Measurements from ENCODE around the gene RRBP1. TPM values are rescaled to one million over a fixed set of nuclear protein-coding genes. Genes with fewer than 3 reads are reported as not detected.

Gene RRBP1
- total RNA-seq, 1 donor, result 122 TPM

- Histone ChIP-seq H3K4me1 (ENCODE audit: insufficient read depth, low read length) (peaks cover 33% of the 10 kb centered on the region), H3K27ac (ENCODE audit: low read depth, low read length) (peak overlapping the region; percentile 76), H3K9me3 (ENCODE audit: low read depth, low read length) (no peaks in the 10 kb centered on the region), H3K27me3 (ENCODE audit: insufficient read depth, low read length) (no peaks in the 10 kb centered on the region), H3K79me2 (ENCODE audit: insufficient read depth, low read length) (peaks cover 77% of the 10 kb centered on the region), H3K4me3 (ENCODE audit: insufficient read depth, low read length) (peak overlapping the region; percentile 91), H3K36me3 (ENCODE audit: insufficient read depth, low read length) (peaks cover 19% of the 10 kb centered on the region), H4K20me1 (ENCODE audit: insufficient read depth, low read length) (peaks cover 64% of the 10 kb centered on the region), H3K4me2 (ENCODE audit: insufficient read depth, low read length) (peak overlapping the region; percentile 90), H2AFZ (ENCODE audit: low read length) (no peak overlapping the region)
- DNase-seq (ENCODE audit: insufficient read length, low spot score, missing footprints), result no peak
- no peak for TF ChIP-seq CTCF (IDR thresholded peaks at IDR 0.05; ENCODE audit: extremely low read depth, low read depth, low read length)
Observed at GRCh38 chr20:17572034-17572638, 109.9 kb downstream of the RRBP1 start.

GRCh38 chr20:17571153-17571527 is 110.9 kb downstream of the RRBP1 start:
- H3K4me2 ChIP-seq (ENCODE audit: insufficient read depth, low read length), result peak overlapping the region; percentile 90
- no peaks in the 10 kb centered on the region for H3K27me3 ChIP-seq (ENCODE audit: insufficient read depth, low read length)
- peaks cover 15% of the 10 kb centered on the region for H3K36me3 ChIP-seq (ENCODE audit: insufficient read depth, low read length)
- no peaks in the 10 kb centered on the region for H3K9me3 ChIP-seq (ENCODE audit: low read depth, low read length)
- peaks cover 33% of the 10 kb centered on the region for H3K4me1 ChIP-seq (ENCODE audit: insufficient read depth, low read length)
- peak overlapping the region; percentile 91 for H3K4me3 ChIP-seq (ENCODE audit: insufficient read depth, low read length)
- H3K79me2 ChIP-seq (ENCODE audit: insufficient read depth, low read length), result peaks cover 67% of the 10 kb centered on the region
- no peak for TF ChIP-seq CTCF (IDR thresholded peaks at IDR 0.05; ENCODE audit: extremely low read depth, low read depth, low read length)
- peaks cover 55% of the 10 kb centered on the region for H4K20me1 ChIP-seq (ENCODE audit: insufficient read depth, low read length)
- H2AFZ ChIP-seq (ENCODE audit: low read length), result no peak overlapping the region
- peak overlapping the region; percentile 76 for H3K27ac ChIP-seq (ENCODE audit: low read depth, low read length)
- no peak for DNase-seq (ENCODE audit: insufficient read length, low spot score, missing footprints)

GRCh38 chr20:17570347-17571152 is 111.5 kb downstream of the RRBP1 start:
- H4K20me1 ChIP-seq (ENCODE audit: insufficient read depth, low read length), result peaks cover 49% of the 10 kb centered on the region
- peak overlapping the region; percentile 90 for H3K4me2 ChIP-seq (ENCODE audit: insufficient read depth, low read length)
- H3K4me3 ChIP-seq (ENCODE audit: insufficient read depth, low read length), result peak overlapping the region; percentile 91
- H3K79me2 ChIP-seq (ENCODE audit: insufficient read depth, low read length), result peaks cover 61% of the 10 kb centered on the region
- no peak overlapping the region for H2AFZ ChIP-seq (ENCODE audit: low read length)
- peaks cover 13% of the 10 kb centered on the region for H3K36me3 ChIP-seq (ENCODE audit: insufficient read depth, low read length)
- DNase-seq (ENCODE audit: insufficient read length, low spot score, missing footprints), result no peak
- TF ChIP-seq CTCF (IDR thresholded peaks at IDR 0.05; ENCODE audit: extremely low read depth, low read depth, low read length), result no peak
- peaks cover 33% of the 10 kb centered on the region for H3K4me1 ChIP-seq (ENCODE audit: insufficient read depth, low read length)
- peak overlapping the region; percentile 76 for H3K27ac ChIP-seq (ENCODE audit: low read depth, low read length)
- H3K27me3 ChIP-seq (ENCODE audit: insufficient read depth, low read length), result no peaks in the 10 kb centered on the region
- no peaks in the 10 kb centered on the region for H3K9me3 ChIP-seq (ENCODE audit: low read depth, low read length)
